HFFc6 (cell line): ENCODE data around the gene STK33. TPM values are rescaled to one million over a fixed set of nuclear protein-coding genes. Genes with fewer than 3 reads are reported as not detected.
A peak's percentile ranks its signal among the peaks of the same experiment; 100 is the strongest.

Experiments
- DNase-seq: peaks from one replicate; pipeline ENCODE4 v3.0.0-alpha.2; 2018
- H3K27ac Mint-ChIP-seq: 2 replicates; pipeline ENCODE4 v1.8.0; 2020; ENCODE audit warnings: mild to moderate bottlenecking, mixed read lengths
- H3K27me3 Mint-ChIP-seq: 2 replicates; pipeline ENCODE4 v1.8.0; 2021; ENCODE audit warnings: mild to moderate bottlenecking, moderate library complexity, mixed read lengths; ENCODE audit not compliant: insufficient read depth
- H3K36me3 Mint-ChIP-seq: 2 replicates; pipeline ENCODE4 v1.8.0; 2021; ENCODE audit warnings: low read depth, mixed read lengths
- H3K4me1 Mint-ChIP-seq: 2 replicates; pipeline ENCODE4 v1.8.0; 2020; ENCODE audit warnings: low read depth, mixed read lengths
- H3K4me3 Mint-ChIP-seq: 2 replicates; pipeline ENCODE4 v1.8.0; 2020; ENCODE audit warnings: mild to moderate bottlenecking, moderate library complexity, mixed read lengths
- H3K9me3 Mint-ChIP-seq: 2 replicates; pipeline ENCODE4 v1.8.0; 2020; ENCODE audit warnings: mild to moderate bottlenecking, mixed read lengths
- total RNA-seq, 6 experiments: library from RNA; stranded (reverse); fragmentation: NEBNext Ultra II Directional; extraction: Animal tissue kit (Norgen Biotek cat#: 25700); gene quantifications; 2 replicates in 1 of 6; 3 replicates in 5 of 6; pipeline ENCODE4 v1.2.3, GENCODE V29; 2021
- TF ChIP-seq, protein P1 (sequence below): fragments of 200-600 bp; sonication (generic); IDR thresholded peaks from 2 replicates; pipeline ENCODE4 v1.5.0; 2021; ENCODE audit warnings: antibody characterized with exemption, mild to moderate bottlenecking

The STK33 gene
- total RNA-seq, 6 experiments from 2014 or later, result 0.73 to 4.0 (median 3.8) TPM; not detected in 1

DNA sequence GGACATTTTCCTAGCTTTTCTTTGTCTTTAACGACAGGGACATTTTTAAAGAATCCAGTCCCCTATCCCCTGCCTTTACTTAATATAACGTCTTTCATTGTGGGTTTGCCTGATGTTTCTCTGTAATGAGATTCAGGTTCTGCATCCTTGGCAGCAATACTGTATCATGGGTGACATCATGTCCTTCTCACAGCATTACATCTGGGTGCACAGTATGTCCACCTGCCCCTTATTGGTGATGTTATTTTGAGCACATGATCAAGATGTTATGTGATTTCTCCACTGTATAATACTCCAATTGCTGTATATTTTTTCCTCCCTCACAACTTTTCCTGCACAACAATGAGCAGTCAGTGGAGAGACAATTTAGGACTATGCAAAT lies 9.7 kb upstream of the STK33 start:
- H3K4me1 Mint-ChIP-seq, result peaks cover 42% of the 10 kb centered on the region
- H3K27me3 Mint-ChIP-seq, result no peaks in the 10 kb centered on the region
- DNase-seq, result no peak
- no peak overlapping the region for H3K4me3 Mint-ChIP-seq
- H3K36me3 Mint-ChIP-seq, result no peaks in the 10 kb centered on the region
- TF ChIP-seq, protein P1, sequence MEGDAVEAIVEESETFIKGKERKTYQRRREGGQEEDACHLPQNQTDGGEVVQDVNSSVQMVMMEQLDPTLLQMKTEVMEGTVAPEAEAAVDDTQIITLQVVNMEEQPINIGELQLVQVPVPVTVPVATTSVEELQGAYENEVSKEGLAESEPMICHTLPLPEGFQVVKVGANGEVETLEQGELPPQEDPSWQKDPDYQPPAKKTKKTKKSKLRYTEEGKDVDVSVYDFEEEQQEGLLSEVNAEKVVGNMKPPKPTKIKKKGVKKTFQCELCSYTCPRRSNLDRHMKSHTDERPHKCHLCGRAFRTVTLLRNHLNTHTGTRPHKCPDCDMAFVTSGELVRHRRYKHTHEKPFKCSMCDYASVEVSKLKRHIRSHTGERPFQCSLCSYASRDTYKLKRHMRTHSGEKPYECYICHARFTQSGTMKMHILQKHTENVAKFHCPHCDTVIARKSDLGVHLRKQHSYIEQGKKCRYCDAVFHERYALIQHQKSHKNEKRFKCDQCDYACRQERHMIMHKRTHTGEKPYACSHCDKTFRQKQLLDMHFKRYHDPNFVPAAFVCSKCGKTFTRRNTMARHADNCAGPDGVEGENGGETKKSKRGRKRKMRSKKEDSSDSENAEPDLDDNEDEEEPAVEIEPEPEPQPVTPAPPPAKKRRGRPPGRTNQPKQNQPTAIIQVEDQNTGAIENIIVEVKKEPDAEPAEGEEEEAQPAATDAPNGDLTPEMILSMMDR, result no peak
- no peaks in the 10 kb centered on the region for H3K9me3 Mint-ChIP-seq
- peak overlapping the region; percentile 54; the same call in 1 of the 2 replicates for H3K27ac Mint-ChIP-seq

DNA sequence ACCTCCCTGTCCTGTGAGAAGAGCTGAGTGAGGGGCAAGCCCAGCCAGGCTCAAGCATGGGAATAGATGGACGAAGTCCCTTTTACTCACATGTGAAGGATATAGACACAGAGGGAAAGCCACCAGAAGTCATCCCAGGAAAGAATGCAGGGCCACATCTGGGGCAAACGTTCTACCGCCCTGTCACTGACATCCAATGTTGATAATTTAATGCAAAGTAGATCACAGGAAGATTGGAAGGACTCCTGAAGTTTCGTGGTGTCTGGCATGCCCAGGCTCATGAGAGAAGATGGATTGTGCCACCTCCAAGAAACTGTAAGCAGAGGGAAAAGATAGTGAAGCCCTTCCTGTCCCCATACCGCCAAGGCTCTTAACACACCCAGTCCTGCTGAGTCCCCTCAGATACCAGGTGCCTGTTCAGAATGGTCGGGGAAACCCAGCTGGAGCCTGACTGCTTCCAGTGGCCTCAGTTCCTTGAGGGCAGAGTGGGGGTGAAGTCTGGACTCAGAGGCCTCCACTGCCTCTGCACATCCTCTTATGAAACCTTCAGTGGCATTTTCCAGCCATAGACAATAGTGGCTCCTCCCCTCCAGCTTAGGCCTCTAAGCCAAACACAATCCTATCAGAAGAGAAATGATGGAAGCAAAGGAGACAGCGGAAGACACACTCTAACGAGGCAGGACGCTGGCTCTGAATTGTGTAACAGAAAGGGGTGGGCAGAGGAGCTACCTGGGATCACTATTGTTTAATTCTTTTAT lies 7.5 kb upstream of the STK33 start:
- Mint-ChIP-seq H3K9me3 (no peaks in the 10 kb centered on the region), H3K27ac (no peak overlapping the region), H3K4me3 (no peak overlapping the region), H3K4me1 (peaks cover 33% of the 10 kb centered on the region), H3K36me3 (no peaks in the 10 kb centered on the region), H3K27me3 (peaks cover 2% of the 10 kb centered on the region; the same call in 1 of the 2 replicates)
- no peak for DNase-seq
- TF ChIP-seq, protein P1, result no peak

DNA sequence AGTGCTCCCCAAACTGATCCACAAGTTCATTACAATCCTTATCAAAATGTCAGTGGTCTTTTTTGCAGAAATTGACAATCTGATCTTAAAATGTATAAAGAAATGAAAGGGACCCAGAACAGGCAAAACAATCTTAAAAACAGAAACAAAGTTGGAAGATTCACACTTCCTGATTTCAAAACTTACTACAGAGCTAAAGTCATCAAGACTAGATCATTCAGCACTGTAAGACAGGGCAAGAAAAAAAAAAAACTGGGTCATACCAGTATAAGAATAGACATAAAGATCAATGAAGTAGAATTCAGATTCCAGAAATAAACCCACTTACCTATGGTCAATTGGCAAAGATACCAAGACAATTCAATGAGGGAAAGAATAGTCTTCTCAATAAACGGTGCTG lies 4.5 kb upstream of the STK33 start:
- Mint-ChIP-seq H3K4me3 (no peak overlapping the region), H3K27ac (no peak overlapping the region), H3K27me3 (peaks cover 16% of the 10 kb centered on the region; the same call in 1 of the 2 replicates), H3K4me1 (peaks cover 5% of the 10 kb centered on the region), H3K36me3 (no peaks in the 10 kb centered on the region), H3K9me3 (no peaks in the 10 kb centered on the region)
- TF ChIP-seq, protein P1, result no peak
- DNase-seq, result no peak

DNA sequence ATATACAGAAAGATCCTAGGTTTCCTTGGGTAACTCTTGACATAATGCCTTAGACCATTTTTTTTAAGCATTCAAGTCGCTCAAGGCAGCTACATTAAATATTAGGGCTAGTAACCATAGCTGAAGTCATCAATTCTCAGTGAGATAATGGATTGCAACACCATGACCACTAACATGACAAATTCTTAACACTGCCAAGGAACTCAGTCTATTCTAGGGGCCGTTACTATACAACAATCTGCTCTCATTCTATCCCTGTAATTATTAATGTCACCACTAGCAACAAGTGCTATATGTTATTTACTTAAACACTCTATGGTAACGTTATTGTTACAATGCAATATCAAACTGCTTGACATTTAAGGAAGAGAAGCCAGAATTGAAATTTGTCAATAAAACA lies 3.2 kb upstream of the STK33 start:
- peak; percentile 14 for DNase-seq

DNA sequence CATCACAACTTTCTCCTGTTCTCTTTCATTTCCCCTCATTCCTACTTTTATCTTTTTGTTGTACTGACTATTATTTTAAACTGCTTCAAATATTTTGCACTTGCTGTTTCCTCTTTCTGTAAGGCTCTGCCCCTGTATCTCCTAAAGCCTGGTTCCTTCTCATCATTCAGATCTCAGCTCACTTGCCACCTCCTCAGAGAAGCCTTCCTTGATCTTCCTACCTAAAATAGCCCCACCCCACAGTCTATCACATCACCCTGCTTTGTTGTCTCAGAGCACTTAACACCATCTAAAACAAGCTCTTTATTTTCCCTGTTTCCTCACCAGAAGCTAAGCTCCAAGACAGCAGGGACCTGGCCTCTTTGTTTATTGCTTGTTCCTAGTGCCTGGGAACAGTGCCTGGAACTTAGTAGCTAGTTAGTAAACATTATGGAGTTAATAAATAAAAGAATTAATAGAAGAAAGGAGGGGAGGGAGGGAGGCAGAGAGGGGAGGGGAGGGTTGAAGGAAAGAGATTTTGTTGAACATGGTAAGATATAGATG lies 2.5 kb upstream of the STK33 start:
- no peak overlapping the region for H3K4me3 Mint-ChIP-seq
- DNase-seq, result no peak
- TF ChIP-seq, protein P1, result no peak
- no peak overlapping the region for H3K27ac Mint-ChIP-seq
- peaks cover 21% of the 10 kb centered on the region for H3K27me3 Mint-ChIP-seq
- peaks cover 4% of the 10 kb centered on the region; the same call in 1 of the 2 replicates for H3K4me1 Mint-ChIP-seq
- no peaks in the 10 kb centered on the region for H3K36me3 Mint-ChIP-seq
- no peaks in the 10 kb centered on the region for H3K9me3 Mint-ChIP-seq

More for the DNA sequence above, 3.2 kb upstream of the STK33 start:
- Mint-ChIP-seq H3K9me3 (no peaks in the 10 kb centered on the region), H3K27ac (no peak overlapping the region), H3K4me3 (no peak overlapping the region), H3K27me3 (peaks cover 20% of the 10 kb centered on the region; the same call in 1 of the 2 replicates), H3K4me1 (peaks cover 4% of the 10 kb centered on the region; the same call in 1 of the 2 replicates), H3K36me3 (no peaks in the 10 kb centered on the region)
- TF ChIP-seq, protein P1, result no peak
